NCI-H2227 treated with DMSO at 0.1 percent for 48 hours (cell line): ENCODE data around the gene ZBTB39.
A peak's percentile ranks its signal among the peaks of the same experiment; 100 is the strongest.
"Not testable (repeated sequence)": the region's sequence is repeated elsewhere in the genome, so short reads cannot be mapped to it uniquely, and the experiment has no call there.

Source experiments
- DNase-seq: peaks from one replicate; lab custom pipeline; 2025; lab: John Stamatoyannopoulos, UW

The ZBTB39 gene

GRCh38 chr12:57001448-57001906 lies 4.9 kb downstream of the ZBTB39 start:
- no peak for DNase-seq

GRCh38 chr12:57000393-57000792 lies 6.0 kb downstream of the ZBTB39 start:
- no peak for DNase-seq

DNA sequence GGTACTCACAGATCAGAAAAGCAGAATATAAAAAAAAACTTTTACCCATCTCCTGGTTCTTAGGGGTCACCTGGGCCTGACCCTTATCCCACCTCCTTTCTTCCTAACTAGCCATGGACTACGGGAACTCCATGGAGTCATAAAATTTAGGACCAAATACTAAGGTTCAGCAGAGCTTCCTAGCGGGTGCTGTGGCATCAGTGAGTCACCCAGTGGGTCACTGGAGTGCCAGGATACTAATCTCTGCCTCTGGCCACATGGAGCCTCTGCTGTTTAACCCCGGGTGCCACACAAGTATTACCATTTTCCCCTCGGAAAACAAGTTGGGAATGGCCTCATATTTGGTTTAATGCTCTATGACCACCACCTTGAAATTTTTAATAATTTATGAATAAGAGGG lies 6.9 kb downstream of the ZBTB39 start:
- no peak for DNase-seq

DNA sequence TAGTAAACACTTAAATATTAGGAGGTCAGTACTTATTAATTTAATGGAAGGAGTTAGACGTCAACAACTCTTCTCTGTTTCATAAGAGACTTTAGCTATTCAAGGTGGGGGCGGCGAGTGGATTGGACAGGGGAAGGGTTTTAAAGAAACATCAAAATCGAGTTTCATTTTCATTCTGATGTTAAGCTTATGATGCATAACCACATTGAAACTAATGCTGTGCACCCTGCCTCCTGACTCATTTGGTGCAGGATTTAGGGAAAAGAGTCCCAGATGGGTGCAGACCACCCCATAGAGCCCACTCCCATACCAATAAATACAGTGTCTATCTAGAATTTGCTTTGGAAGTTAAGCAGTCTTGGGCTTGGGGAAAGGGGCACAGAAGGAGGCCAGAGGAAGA lies 7.4 kb downstream of the ZBTB39 start:
- DNase-seq: no peak

DNA sequence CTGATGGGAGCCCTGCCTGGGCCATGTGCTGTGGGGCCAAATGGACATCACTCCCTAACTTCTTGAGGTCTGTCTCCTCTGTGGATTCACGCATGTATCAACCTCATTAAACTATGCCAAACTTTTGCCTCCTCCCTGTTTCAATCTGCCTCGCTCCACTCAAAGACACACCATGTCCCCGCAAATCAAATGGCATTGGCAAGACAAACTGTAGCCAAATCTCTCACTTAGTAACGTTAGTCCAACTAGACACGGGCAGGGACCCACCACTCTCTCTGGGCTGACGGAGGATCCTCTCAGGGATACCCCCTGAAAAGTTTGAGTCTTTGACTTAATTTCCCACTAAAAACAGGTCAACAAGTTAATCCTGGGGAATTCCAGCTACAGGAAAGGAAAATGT lies 8.0 kb downstream of the ZBTB39 start:
- DNase-seq: no peak

DNA sequence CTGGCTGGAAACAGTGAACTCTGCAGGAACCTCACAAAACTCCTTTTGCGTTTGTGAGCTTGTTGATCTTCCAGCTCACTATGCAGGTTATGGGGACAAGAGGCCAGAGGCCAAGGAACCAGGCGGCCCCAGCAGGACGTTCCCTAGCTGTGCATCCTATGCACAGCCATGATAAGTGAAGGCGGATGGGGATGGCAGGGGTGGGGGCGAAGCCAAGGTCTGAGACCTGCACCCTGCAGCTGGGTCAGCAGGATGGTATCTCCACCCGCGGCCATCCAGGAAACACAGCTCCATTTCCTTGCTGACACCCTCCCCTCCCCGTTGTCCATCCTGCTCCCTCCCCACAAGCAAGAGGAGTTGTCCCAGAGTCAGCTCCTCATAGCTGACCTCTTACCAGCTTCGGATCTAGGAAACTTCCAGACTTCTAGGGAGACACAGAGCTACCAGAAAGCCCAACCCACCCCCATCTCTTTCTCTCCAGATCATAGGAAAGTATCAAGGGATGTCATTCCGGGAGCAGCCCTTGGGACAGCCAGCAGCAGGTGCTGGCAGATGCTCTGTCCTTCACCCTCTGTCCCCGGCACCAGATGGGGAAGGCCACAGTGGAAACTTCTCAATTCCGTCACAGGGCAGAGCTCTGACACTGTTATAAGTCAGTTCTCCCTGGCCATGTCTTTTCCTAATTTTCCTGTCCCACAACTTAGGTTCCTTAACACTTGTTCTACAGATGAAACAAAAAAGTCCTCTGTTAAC lies 9.4 kb downstream of the ZBTB39 start:
- DNase-seq: no peak

- DNase-seq: no peak
These were observed 10.3 kb downstream of the ZBTB39 start for GRCh38 chr12:56995930-56996496.

- DNase-seq: no peak
These were observed 11.0 kb downstream of the ZBTB39 start for GRCh38 chr12:56995201-56995929.

DNA sequence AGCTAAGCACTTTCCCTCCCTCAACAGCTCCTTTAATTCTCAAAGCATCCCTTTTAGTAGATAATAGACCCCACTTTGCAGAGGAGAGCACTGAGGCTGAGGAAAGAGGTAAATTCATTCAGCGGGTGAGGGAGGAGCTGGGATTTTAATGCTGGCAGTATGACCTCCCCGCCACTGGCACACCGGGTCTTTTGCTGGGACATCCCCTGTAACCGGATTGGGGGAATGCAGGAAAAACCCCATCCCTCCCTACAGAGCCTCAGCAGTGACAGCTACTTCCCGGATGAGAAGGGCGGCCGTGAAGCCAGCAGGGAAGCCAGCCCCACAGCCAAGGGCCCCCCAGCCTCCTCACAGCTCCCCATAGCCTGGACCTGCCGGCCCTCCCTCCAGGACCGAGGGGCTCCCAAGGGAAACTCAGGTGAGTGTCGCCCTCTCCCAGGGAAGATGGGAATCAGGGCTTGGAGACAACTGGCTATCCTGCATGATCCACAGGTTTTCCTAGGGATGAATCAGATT lies 12.1 kb downstream of the ZBTB39 start:
- no peak for DNase-seq

- no peak for DNase-seq
These were observed 13.0 kb downstream of the ZBTB39 start for GRCh38 chr12:56993346-56993745.

GRCh38 chr12:56991319-56992246 lies 14.8 kb downstream of the ZBTB39 start:
- no peak for DNase-seq

DNA sequence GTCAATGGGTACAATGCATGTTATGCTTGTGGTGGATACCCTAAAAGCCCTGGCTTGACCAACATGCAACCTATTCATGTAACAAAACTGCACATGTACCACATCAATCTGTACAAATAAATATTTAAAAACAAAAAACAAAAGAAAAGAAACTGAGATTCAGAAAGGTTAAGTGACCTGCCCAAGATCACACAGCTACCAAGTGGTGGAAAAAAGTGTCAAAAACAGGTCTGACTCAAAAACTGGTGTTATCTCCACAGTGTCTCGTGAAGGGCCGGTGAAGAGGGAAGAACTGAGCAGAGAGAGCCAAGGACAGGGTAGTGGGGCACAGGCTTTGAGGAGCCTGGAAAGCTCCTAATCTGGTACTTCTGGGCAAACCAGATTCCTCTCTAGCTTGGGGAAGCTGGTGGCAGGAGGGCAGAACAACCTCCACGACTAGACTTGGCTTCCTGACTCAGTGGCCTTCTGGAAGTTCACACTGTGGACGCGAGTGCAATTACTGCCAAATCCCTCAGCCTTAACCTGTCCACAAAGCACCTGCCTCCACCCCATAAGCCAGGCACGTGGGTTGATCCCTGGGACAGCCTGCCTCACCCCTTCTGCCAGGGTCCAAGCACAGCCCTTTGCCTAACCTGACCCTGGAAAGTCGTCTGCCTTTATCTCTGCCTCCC lies 15.6 kb downstream of the ZBTB39 start:
- no peak for DNase-seq

- DNase-seq: no peak
These were observed 16.3 kb downstream of the ZBTB39 start for GRCh38 chr12:56989861-56990610.

DNA sequence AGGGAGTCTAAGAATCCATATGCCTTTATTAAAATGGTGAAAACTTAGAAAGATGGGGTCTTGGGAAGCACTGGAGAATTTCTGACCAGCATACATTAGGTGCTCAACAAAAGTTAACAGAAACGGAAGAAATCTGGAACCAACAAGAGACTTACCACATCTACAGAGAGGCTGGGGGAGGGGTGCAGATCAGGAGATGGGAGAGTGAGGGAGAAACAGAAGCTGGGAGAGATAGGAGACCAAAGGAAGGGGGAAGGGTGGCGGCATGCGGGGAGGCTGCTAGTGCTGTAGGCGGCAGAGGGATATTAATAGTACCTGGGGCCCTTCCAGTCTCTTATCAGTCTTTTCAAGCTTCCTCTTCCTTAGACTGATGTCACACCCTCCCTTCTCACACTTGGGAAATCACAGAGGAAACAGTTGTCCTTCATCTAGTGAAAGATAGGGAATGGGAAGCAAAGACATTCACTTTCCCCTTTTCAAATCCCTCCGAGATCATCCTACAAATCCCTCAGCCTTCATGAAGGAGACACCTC lies 18.1 kb downstream of the ZBTB39 start:
- DNase-seq: peak; percentile 2

DNA sequence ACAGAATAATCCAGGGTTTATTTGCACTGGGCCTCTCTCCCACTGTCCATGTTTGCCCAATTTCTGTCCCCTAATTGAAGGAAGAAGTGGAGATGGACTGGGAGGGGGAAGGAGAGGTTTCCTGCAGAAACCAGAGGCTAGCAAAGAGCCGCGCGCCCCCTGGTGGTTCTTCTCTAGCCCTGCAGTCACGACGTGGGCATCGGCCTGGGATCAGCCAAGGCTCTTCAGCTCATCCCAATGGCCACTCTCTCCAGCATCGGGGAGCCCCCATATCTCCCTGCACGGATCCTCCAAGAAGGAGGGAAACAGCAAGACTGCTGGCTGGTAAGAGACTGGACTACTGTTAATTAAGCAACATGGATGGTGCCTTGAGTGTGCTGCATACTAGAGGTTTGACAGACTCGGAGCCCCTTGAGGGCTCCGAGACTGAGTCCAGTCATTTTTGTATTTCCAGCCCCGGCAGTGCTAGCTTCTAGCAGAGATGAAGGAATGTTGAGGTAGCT lies 18.7 kb downstream of the ZBTB39 start:
- peak; percentile 53 for DNase-seq

- no peak for DNase-seq
These were observed 19.3 kb downstream of the ZBTB39 start for GRCh38 chr12:56987011-56987410.

GRCh38 chr12:56985714-56986113 lies 20.6 kb downstream of the ZBTB39 start:
- DNase-seq: not testable (repeated sequence)

DNA sequence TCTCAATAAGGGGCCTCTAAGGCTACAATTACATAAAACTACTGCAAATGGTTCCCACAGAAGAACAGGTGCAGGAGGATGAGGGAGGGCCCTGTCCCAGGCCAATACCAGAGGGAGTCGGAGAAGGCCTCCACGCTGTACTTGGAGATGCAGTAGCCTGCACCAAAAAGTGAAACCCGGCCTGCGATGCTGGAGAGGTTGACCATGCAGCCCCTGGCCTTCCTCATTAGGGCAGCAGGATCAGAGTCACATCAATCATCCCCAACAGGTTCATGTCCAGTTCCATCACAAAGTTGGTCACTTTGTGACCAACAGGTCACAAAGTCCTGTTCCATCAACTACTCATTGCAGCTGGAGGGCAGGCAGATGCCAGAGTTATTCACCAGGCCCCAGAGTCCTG lies 23.0 kb downstream of the ZBTB39 start:
- DNase-seq: no peak

DNA sequence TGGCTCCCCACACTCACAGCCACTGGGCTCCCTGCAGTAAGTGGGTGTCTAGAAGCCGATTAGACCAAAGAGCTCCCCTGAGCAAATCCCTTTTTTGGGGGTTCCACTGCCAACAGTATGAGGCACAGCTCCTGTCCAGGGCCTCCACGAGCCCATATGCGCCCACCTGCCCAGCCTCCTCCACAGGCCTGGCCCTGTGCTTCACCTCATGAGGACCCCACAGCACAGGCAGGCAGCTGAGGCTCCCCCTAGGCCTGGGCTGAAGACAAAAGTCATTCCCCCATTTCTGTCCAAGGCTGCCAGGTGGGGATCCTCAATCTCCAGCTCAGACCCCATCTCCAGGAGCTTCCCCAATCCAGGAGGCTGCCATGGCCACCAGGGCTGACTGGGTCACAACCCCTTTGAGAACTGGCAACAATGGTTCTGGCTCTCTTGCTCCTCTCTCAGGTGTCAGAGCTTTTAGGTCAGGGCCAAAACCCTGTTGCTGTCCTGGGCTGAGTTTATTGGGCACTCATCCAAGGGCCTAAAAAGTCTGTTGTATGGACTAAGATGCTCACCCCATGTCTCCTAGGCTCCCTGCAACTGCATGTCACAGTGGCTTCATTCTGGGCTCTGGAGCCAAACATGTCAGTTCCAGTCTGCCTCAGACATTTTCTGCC lies 23.6 kb downstream of the ZBTB39 start:
- DNase-seq: not testable (repeated sequence)
